ENCODE results near the gene NDUFV3.
"Not testable (repeated sequence)": the region's sequence is repeated elsewhere in the genome, so short reads cannot be mapped to it uniquely, and the experiment has no call there.

The NDUFV3 gene

DNA sequence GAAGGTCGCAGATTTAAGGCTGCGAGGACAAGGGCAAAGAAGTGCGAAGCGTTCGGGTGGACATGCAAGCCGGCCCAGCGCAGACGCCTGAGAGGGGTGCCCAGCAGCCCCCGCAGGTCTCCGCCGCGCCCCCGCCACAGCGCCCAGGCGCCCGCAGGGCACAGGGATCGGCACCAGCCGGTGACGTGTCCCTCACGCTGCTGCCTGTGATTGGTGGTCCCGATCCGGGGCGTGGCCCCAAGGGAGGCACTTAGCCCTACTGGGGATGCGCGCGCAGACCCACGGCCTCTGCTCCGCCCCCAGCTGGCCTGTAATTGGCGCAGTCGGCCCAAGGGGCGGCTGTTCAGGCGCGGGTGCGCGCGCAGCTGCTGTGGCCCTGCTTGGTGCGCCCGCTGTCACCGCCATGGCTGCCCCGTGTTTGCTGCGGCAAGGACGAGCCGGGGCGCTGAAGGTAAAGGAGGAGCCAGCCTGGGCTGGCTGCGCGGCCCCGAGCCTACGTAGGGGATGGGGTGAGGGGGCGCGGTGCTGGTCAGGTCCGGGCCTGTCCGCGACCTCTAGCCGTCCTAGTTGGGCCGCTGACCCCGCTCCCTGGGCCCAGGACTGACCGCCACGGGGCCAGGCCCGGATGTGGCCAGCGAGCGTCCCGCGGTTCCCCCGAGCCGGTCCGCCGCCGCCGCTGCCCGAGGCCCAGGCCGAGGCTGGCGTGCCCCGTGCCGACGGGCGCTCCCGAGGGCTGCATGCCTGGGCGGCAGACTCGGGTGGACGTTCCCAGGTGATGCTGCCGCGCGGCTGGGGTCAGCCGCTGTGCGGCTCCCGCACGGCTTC is at the start of gene NDUFV3:
TSS of gene NDUFV3 (plus strand) at position 379 of the 825 bp plus-strand sequence. CDS start at position 404, 25 bp downstream.
- peak; percentile 98 for DNase-seq

DNA sequence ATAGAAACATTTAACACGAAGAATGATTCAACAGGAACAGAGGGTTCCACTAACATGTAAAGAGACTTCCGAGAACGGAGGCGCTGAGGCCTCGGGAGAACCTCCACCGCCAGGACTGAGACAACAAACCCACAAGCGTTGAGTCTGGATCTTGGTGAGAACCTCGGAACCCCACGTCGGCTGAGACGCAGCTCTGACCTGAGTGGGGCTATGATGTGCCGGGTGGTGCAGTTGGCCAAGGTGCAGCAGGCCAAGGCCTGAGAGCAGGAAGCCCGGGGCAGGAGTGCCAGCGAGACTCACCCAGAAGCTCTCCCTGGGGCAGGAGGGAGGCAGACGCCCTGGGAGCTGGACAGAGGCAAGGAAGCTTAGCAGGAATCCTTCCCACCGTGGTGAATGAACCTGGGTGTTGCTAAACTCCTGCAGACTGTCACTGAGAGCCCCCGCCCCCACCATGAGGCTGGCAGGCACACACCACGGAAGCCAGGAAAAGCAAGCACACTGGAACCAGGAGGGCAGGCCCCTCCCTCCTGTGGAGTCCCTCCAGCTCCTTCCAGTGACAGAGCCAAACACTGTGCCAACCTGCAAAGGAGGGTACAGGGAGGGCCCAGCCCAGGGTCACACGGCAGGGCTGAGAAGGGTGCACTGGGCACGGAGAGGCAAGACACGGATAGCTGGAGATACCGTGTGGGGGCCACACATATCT is 48.5 kb upstream of the NDUFV3 start:
- no peak for DNase-seq

DNA sequence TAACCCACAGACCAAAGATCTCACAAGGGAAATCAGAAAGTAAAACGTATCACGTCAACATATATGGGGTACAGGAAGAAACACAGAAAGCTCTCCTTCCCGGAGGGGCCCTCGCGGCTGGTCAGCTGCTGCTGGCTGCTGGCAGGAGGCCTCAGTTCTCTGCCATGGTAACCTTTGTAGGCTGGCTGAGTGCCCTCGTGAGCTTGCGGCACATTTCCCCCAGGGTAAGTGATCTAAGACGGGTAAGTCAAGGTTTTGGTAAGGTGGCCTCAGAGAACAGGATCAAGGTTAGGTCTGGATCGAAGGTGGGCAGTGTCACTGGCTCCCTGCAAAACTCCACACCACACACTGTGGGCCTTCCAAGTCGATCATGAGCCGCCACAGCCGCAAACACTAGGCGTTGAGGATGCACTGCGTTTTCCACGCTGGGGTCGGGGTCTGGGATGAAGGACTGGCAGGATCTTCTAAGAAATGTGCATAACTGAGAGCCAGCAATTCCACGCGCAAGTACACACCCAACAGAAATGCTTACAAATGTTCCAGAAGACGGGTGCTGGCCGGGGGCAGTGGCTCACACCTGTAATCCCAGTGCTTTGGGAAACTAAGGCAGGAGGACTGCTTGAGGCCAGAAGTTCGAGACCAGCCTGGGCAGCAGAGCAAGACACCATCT is 47.7 kb upstream of the NDUFV3 start:
- DNase-seq, result no peak

DNA sequence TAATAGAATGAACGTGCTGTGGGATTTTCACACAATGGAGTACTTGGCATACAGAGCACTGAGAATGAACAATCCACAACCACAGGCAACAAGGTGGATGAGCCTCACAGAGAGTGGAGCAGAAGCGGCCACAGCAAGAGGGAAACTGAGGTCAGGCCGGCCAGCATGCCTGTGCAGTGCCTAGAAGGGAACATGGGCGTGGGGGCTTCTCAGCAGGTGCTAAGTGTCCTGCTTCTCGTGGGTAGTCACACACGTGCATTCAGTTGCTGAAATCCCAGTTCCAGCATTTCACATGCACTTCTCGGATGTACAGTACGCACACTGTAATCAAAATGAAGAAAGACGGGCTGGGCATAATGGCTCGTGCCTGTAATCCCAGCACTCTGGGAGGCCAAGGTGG is 46.9 kb upstream of the NDUFV3 start:
- DNase-seq, result no peak

DNA sequence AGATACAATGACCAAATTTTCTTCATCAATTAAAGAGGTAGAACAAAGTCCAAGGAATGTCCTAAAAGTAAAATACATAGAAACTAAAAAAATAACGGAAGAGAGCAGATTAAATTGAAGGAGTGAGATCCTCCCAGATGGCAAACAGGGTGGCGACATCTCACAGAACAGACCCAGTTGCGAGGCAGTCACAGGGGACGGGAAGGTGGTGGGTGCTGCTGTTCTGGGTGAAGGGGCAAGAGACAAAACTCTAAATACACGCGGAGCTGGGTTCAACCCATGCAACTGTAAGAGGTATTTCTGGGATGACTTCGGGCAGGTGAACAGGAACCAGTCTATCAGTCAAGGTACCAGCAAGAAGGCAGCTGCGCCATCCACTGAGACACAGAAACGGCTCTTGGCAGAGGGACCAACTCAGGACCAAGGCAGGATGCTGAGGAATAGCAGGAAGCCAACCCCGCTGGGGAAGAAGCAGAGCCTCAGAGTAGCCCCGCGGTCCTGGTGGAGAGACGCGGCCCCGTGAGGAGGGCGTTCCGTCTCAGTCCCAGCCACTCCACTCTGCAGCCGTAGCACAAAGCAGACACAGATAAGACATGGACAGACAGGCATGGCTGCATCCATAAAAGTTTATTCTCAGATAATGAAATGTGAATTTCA is 45.9 kb upstream of the NDUFV3 start:
- DNase-seq, result no peak

DNA sequence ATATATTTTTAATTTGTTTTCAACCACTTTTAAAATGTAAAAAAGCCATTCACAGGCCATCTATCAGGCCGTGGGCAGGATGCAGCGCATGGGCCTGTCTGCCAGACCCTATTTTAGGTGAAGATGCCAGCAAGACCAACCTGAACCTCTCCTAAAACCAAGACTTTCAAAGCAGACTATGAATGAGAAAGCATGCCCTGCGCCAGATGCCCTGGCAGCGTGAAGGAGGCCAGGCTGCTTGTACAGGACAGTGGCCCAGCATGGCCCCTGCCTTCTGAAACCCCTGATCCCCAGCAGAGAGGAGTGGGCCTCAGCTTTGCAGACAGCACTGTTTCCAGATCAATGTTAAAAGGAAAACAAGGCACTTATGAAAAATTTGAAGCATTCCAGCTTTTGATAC is 45.4 kb upstream of the NDUFV3 start:
- DNase-seq, result no peak

DNA sequence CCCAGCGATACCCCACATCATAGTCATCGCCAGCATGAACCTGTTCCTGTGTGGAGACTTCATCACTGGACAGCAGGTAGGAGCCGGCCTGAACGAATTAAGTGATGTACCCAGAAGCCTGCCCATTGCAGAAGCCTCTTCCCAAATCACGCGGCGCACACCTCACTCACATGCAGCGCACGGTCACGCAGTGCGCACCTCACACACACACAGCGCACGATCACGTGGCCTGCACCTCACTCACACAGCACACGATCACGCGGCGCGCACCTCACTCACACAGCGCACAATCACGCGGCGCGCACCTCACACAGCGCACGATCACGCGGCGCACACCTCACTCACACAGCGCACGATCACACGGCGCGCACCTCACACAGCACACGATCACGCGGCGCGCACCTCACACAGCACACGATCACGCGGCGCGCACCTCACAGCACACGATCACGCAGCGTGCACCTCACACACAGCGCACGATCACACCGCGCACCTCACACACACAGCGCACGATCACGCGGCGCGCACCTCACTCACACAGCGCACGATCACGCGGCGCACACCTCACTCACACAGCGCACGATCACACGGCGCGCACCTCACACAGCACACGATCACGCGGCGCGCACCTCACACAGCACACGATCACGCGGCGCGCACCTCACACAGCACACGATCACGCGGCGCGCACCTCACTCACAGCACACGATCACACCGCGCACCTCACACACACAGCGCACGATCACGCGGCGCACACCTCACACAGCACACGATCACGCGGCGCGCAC is 44.8 kb upstream of the NDUFV3 start:
- DNase-seq, result not testable (repeated sequence)

DNA sequence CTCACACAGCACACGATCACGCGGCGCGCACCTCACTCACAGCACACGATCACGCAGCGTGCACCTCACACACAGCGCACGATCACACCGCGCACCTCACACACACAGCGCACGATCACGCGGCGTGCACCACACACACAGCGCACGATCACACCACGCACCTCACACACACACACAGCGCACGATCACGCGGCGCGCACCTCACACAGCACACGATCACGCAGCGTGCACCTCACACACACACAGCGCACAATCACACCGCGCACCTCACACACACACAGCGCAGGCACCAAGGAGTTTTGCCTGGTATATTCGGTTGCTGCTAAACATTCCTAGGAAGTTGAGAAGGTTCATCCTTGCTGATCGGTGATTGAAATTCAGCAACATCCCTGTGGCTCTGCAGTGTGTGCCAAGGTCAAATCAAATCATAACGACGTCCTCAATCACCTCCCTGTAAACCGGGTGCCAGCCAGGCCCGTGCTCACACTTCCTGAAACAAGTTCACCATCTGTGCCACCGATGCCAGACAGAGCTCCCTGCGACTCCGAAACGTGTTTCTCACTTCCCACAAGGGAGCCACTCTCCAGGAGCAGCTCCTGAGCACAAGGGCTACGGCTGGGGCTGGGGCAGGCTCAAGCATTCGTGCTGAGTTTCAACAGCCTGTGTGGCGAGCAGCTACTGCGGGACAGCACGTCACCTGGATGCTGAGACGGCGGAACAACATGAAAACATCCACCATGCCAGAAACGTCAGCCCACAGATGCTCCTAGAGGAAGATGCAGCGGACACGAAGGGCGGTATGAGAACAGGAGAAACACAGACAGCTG is 44.0 kb upstream of the NDUFV3 start:
- no peak for DNase-seq

DNA sequence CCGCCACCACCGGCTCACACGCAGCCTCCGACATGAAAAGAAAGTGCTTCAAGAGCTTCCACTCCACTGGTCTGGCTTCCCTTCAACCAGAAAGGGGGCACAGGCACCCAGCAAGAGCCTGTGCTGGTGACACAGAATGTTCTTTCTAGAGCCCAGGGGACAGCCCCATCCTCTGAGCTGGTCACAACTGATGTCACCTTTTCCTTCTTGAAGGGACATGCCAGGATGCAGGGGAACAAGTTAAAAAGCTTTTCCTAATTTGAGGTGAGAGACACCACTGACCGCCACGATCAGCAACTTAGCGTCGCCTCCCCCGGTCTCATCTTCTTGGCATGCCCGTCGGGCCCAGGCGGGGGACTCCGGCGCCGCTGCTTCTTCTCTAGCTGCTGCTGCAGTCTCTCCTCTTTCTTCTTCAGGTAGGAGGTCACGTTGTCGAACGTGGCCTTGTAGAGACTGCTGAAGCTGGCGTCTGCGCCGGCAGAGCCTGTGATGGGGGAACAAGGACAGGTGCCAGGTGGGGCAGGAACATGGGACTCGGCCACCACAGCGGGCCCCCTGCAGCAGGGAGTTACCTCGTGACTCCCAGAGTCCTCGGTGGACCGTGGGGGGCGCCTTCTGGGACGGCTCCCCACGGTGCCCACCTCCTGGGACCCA is 43.2 kb upstream of the NDUFV3 start:
- DNase-seq, result no peak

DNA sequence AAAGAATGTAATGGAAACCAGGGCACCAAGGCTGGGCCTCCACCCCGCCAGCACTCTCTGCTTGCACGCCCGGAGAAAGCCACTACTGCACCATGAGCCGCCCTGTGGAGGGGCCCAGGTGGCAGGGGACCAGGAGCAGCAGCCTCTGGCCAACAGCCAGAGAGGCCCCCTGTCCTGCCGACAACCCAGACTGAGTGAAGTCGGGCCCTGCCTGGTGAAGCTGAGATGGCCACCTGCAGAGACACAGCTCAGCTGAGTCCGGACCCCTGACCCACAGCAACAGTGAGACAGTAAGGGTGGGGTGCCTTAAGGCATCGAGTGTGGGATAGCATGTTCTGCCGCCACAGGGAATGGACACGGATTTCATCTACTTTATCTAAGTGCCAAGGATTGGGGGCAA is 42.6 kb upstream of the NDUFV3 start:
- no peak for DNase-seq

DNA sequence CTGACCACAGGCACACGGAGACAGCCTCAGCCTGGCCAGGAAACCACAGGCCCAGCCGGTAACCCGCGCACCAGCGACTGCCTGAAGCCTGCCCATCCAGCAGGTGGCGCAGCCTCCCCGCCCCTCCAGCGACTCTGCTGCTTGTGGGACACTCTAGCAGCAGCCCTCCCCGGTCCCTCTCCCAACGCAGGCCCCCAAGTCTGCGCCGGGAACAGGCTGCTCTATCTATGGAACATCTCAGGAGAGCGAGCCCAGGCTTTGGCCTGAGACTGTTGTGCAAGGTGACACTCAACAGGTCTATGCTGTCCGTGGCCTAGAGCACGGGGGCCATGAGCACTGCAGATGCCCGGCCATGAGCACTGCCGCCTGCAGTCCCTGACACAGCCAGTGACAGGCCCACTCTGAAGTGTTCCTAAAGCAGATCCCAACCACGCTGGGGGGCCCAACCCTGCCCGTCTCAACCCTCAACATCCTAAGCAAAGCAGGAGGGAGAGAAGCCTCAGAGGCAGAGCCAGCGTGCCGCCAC is 42.2 kb upstream of the NDUFV3 start:
- peak; percentile 33 for DNase-seq

DNA sequence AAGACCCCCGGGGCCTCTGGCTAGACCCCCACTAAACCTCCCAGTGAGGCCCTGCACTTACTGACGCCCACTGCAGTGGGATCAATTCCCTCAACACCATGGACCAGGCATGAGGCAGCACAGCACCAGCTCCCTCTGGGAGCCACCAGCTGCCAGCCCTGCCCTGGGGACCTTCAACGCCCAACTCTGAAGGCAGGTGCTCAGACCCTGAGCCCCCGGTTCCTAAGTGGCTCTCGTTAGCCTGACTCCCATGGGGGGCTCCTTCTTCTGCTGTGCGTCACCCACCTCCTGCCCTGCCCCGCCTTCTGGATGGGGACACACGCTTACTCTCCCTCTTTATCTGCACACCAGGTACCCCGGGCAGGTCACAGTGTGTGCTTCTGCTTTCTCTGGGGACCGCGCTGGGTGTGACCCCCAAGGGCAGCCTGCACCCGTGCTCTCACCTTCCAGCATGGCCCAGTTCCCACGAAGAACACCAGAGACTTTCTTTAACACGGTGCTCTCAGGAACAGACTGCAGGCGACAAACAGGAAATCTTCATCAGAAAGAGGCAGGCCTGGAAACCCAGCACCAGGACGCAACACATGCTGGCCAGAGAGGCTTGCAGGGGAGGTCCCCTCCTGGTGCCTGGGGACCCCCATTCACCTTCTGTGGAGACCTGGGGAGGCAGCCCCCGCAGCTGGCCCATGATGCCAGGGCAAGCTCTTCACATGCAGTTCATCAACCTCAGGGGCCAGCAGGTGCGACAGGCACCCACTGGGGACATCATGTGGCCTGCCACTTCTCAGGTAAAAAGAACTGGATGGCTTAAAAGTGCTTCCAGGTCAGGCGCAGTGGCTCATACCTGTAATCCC is 41.1 kb upstream of the NDUFV3 start:
- DNase-seq, result no peak

DNA sequence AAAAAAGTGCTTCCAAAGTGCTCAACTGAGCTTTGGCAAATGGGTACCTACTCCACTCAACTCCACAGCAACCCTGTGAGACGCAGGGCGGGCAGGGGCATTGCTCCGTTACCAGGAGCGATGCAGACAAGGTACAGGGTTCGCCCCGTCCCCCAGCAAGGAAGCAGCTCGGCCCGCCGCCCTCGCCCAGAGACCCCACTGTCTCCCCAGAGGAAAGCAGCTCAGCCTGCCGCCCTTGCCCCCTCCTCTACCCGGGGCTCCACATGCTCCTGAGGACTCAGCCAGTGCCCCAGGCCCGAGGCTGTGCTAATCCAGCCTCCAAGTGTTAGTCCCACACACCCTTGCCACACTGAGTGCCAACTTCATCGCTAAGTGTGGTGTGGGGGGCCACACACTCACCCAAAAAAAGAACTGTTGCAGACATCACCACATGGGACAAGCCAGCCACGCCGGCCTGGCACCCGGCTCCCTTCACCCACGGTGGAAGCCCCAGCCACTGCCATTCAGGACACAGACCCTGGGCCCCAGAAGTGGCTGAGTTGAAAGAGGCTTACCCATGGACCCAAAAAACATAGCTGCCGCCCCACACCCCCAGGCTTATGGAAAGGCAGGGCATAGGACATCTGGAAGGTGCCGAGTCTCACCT is 40.1 kb upstream of the NDUFV3 start:
- no peak for DNase-seq

DNA sequence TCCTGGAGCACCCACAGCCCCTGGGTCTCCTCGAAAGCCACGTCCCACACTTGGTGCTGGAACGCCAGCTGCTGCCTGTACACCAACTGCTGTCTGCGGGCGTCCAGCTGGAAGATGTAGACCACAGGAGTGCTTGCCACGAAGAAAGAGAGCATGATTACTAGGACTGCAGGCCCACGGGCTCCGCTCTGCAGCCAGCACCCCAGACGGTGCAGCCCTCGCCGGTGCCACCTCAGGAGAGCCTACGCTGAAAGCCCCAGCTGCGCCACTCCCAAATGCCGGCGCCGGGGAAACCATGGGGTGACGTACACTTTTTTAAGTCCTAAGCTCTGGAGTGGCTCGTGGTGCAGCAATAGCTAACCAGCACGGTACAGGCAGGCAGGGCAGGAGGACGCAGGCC is 39.5 kb upstream of the NDUFV3 start:
- no peak for DNase-seq

DNA sequence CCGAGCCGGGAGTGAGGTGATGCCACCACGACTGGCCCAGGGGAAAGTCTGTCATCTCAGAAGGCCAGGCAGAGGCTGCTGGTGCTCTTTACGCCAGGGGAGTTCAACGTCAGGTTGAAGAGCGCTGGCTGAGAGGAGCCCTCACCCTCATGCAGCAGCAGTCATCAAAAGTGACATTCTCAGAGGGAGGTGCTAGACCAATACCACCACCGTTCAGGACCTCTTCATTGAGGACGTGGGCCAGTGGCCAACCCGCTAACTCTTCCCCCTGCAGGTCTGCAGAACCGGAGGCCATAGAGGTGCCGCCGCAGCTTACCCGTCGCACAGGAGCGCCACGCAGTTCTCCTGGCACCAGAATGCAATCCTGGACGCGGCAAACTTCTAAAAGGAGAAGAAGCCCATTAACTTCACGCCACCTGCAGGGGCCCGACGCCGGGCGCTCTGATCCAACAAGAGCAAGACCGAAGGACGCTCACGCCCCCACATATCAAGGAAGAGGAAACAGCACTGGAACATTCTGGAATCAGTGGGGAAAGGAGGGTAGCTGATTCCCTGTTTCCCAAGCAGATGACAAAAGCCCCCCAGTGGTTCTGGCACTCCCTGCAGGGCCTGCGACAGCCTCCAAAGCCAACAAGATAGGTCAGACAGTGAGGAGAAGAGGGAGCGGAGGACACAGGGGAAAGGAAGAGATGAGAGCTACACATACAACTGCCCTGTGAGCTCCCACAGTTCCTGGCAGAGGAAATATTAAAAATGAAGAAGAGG is 38.7 kb upstream of the NDUFV3 start:
- DNase-seq, result no peak

DNA sequence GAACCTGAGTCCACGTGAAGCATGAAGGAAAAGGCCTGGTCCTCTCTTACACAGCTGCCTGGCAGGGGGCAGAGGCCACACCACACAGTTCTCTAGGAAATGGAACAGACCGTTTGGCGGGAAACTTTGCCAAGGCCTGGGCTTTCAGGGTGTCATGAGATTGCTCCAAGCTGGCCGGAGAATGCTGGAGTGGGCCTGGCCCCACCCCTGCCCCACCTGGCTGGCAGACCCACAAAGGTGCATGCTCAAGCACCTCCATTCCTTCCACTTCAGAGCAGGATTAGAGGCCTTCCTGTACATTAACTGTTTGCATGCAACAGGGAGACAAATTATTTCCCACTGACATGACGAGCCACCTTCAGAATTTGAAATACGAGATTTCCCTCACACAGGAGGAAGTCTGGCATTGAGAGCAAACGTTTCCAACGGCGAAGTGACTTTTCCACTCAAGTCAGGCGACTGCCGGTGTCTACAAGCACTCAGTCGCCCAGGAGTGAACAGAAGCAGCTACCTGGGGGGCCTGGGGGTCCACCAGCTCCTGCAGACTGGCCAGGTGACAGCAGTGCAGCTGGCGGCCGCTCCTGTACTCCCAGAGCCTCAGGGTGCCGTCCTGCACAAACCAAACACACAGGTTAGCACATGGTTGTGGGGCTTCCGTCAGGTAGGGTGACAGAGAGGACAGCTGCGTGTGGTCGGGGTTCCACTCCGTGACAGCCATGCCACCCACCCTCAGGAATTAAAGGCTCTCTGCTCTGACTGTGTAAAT is 37.8 kb upstream of the NDUFV3 start:
- DNase-seq, result no peak

DNA sequence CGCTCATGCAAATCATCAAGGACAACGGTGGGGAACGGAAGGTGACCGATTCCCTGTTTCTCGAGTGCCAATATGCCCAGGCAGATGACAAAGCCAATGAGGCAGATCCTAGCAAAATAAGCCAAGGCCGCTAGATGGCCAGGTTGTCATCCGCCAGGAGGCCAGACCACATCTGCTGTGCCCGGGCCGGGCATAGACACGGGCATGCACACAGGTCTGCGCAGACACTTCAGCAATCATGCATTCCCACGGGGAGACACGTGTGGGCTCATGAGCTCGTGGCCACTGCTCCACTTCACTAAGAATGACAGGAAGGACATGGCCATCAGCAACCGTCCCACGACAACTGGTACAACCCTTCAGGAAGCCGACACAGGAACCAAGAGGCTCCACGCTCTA is 37.2 kb upstream of the NDUFV3 start:
- no peak for DNase-seq

DNA sequence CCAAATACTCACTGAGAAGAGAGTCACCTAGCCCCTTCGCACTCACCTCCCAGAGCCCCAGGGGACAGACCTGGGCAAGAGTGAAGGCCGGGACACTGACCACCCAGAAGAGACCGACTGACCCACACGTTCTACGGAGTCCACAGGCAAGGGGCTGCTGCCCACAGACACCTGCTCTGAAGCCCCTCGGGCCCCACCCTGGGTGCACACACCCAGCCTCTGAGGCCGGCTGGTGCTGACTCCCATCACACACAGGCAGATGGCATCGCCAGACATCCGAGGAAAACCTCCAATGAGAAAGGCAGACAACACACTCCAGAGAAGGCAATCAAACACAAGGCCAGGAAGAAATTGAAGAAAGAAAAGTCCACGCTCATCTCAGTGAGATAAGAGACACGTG is 35.9 kb upstream of the NDUFV3 start:
- no peak for DNase-seq
